Activated CD4-positive, alpha-beta T cell treated with anti-CD3 and anti-CD28 coated beads for 4 hours (primary cell): ENCODE measurements around the gene SSC4D.
A peak's percentile ranks its signal among the peaks of the same experiment; 100 is the strongest.
"Not testable (repeated sequence)": the region's sequence is repeated elsewhere in the genome, so short reads cannot be mapped to it uniquely, and the experiment has no call there.

Experiments used
- DNase-seq, 2 donors: peaks; one replicate each; pipeline ENCODE4 v3.0.0-alpha.2; 2020

The SSC4D gene

DNA sequence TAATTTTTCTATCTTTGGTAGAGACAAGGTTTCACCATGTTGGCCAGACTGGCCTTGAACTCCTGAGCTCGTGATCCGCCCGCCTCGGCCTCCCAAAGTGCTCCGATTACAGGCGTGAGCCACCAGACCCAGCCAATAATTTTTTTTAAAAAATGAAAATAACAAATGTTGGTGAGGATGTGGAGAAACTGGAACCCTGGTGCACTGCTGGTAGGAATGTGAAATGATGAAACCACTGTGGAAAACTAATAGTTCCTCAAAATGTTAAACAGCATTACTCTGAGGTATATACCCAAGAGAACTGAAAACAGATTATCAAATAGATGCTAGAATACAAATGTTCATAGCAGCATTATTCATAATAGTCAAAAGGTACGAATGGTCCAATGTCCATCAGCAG lies 27.7 kb downstream of the SSC4D start:
- no peak for DNase-seq

DNA sequence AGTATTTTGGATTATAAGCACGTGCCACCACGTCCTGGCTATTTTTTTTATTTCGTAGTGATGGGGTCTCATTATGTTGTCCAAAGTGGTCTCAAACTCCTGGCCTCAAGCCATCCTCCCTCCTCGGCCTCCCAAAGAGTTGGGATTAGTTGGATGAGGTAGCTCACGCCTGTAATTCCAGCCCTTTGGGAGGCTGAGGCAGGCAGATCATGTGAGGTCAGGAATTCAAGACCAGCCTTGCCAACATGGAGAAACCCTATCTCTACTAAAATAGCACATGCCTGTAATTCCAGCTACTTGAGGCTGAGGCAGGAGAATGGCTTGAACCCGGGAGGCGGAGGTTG lies 28.9 kb downstream of the SSC4D start:
- DNase-seq: no peak

- DNase-seq: no peak
These were observed 32.1 kb downstream of the SSC4D start for GRCh38 chr7:76377186-76377918.

- DNase-seq: no peak
These were observed 34.2 kb downstream of the SSC4D start for GRCh38 chr7:76375251-76375650.

- no peak for DNase-seq
These were observed 36.3 kb downstream of the SSC4D start for GRCh38 chr7:76372984-76373833.

- no peak for DNase-seq
These were observed 38.1 kb downstream of the SSC4D start for GRCh38 chr7:76371396-76371795.

- DNase-seq: no peak
These were observed 40.5 kb downstream of the SSC4D start for GRCh38 chr7:76369018-76369417.

GRCh38 chr7:76368190-76368589 lies 41.3 kb downstream of the SSC4D start:
- no peak for DNase-seq

DNA sequence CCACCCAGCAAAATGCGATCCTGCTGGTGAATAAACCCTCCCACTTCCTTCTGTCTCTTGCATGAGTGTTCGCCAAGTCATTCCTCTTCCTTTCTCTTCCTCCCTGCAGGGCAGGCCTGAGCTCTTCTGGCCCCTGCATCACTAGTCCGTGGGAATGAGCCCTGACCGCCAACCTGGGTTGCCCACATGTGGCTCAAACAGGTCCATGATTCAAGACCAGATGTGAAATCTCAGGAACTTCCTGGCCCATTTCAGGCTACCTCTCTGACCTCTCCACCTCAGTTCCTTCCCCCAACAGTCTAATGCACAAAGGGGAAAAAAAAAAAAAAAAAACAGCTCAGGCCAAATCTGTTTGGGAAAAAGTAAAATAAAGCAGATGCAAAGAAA lies 45.3 kb downstream of the SSC4D start:
- no peak for DNase-seq

DNA sequence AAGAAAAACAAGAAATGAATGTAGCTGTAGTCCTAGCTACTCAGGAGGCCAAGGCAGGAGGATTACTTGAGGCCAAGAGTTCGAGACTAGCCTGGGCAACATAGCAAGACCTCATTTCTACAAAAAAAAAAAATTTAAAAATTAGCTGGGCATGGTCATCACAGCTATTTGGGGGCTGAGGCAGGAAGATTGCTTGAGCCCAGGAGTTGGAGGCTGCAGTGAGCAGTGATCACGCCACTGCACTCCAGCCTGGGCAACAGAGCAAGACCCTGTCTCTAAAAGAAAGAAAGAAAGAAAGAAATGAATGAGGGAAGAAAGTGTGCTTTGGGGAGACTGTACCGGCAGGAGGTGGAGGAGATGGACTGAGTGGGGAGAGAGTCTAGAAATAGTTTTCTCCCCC lies 45.7 kb downstream of the SSC4D start:
- not testable (repeated sequence) for DNase-seq

- DNase-seq: no peak
These were observed 49.4 kb downstream of the SSC4D start for GRCh38 chr7:76359978-76360638.

DNA sequence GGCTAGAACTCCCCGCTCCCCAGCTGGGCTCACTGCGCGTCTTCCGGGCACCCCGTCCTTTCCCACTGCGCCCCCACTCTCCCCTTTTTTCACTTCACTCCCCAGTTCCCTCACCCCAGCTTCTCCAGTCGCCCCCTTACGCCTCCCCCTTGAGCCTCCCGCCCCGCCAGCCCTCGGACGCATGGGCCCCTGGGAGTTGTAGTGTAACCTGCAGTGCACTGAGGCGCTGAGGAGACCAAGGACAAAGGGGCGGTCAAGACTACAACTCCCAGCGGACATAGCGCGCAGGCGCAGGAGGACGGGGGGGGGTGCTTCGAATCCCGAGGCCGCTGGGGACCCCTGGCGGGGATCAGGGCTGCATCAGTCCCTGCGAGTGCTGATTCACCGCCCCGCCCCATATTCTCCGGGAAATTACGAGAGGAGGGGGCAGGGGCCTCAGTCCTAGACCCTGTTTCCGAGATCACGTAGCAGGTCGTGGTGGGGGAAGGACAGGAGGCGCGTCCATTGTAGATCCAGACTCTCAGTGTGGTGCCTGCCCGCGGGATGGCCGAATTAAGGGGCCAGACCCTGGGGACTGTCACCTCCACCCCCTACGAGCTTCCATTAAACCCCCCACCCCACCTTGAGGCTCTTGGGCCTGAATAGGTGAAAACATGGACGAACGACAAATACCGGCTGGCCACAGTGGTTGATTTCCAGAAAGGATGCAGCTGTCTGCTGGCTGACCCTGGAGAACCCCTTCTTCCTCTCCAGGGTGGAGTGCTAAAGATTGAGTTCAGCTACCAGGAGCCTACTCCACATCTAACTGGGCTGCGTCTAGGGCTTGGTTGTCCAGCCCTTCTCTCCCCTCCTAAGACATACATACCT lies 50.2 kb downstream of the SSC4D start:
- DNase-seq: peak; percentile 96

GRCh38 chr7:76358481-76359110 lies 50.9 kb downstream of the SSC4D start, which contains the start of gene YWHAG:
Gene YWHAG (minus strand): TSS chr7:76358991. CDS start chr7:76358808, 183 bp downstream.
- peak; percentile 82 to 91 for DNase-seq

GRCh38 chr7:76358011-76358480 lies 51.5 kb downstream of the SSC4D start:
- peak; percentile 51 to 57 for DNase-seq

DNA sequence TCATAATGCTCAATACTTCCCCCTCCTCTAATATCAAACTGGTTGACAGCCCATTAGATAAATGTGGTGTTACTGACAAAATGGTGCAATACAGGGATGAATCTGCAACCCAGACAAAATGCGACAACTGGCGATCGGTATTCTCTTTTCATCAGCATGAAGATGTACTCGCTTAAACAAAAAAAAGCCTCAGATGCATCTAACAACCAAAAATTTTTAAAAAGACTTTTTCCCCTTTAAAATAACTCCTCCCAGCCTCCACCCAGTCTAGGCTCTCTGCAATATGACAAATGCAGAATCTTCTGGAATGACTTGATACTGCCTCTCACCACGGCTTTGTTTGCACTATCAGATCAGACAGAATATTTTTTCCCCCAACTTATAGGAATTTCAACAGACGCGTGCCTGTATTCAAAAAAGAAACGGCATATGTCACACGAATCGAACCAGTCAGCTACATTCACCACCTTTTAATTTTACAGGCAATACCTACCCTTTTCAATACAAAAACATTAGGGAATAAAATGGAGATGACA lies 52.0 kb downstream of the SSC4D start:
- DNase-seq: no peak

DNA sequence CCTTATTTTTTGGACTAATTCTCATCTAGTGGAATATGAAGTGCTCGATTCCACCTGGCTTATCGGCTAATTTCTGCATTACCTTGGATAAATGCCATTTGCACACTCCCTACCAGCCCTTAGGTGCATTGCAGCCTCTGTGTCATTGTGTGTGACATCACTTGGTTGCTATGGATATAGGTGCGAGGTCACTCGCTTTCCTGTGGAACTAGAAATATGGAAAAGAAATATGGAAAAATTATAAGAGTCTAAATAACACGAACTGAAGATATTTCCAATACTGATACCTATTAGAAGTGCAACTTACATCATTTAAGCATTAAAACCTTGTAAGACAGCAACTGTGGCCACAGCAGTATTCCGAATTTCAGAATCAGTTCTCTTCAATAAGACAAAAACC lies 52.7 kb downstream of the SSC4D start:
- DNase-seq: no peak

GRCh38 chr7:76356115-76356514 lies 53.4 kb downstream of the SSC4D start:
- DNase-seq: no peak

- DNase-seq: no peak
These were observed 54.3 kb downstream of the SSC4D start for GRCh38 chr7:76354981-76355730.

DNA sequence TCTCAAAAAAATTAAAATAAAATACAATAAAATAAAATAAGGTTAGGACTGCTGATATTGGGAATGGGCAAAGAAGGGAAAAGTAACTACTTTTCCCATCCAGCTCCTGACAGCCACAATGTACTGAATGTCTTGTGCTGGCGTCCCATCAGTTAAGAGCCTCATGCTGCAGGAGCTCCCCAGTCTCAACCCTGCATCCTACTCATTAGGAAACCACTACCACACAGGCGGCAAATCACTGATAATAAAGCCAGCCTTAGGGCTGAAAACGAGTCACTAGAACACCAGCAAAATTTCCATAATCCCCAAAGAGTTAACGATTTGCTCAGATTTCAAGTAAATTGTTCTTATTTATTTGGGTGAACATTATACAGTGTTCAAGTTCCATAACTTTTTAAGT lies 55.0 kb downstream of the SSC4D start:
- DNase-seq: no peak

DNA sequence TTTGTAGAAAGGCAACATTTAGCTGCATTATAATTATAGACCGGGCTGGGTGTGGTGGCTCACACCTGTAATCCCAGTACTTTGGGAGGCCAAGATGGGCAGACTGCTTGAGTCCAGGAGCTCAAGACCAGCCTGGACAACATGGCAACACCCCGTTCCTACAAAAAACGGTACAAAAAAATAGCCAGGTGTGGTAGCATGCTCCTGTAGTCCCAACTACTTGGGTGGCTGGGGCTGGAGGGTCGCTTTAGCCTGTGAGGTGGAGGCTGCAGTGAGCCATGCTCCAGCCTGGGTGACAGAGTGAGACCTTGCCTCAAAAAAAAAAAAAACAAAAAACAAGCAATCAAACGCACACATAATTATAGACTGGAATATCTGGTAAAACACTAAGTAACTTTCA lies 55.8 kb downstream of the SSC4D start:
- no peak for DNase-seq

GRCh38 chr7:76352193-76352592 lies 57.3 kb downstream of the SSC4D start:
- no peak for DNase-seq
